MCF 10A (cell line): Measurements from ENCODE around the gene IL1R2. TPM values are rescaled to one million over a fixed set of nuclear protein-coding genes. Genes with fewer than 3 reads are reported as not detected.

Source experiments
- BruUV-seq: library from RNA; stranded (reverse); fragments of 400-500 nt; replicated peaks from 2 replicates; lab custom pipeline; 2021; lab: Mats Ljungman, UMichigan
- CTCF ChIA-PET: fragments of 300-600 bp; sonication (Branson Sonifier 250); formaldehyde crosslinking; extraction: SDS; loops from one replicate; lab custom pipeline; 2021; ENCODE audit warnings: antibody characterized with exemption, inconsistent platforms; lab: Yijun Ruan, JAX
- POLR2A ChIA-PET: fragments of 300-600, 350-650 bp; sonication (Branson Sonifier 250); formaldehyde crosslinking; extraction: SDS; loops from one replicate; lab custom pipeline; 2020; ENCODE audit warnings: antibody characterized with exemption, inconsistent platforms; lab: Yijun Ruan, JAX
- DNase-seq: peaks from one replicate; pipeline ENCODE4 v3.0.0-alpha.2; 2018; ENCODE audit not compliant: unreplicated experiment
- H3K27ac Mint-ChIP-seq: one replicate; pipeline ENCODE4 v1.8.0; 2022; ENCODE audit warnings: mild to moderate bottlenecking, low read depth, mixed read lengths; ENCODE audit not compliant: unreplicated experiment
- H3K27me3 Mint-ChIP-seq: one replicate; pipeline ENCODE4 v1.8.0; 2022; ENCODE audit warnings: mixed read lengths; ENCODE audit not compliant: insufficient read depth, unreplicated experiment
- H3K36me3 Mint-ChIP-seq: one replicate; pipeline ENCODE4 v1.8.0; 2022; ENCODE audit warnings: mild to moderate bottlenecking, moderate library complexity, mixed read lengths; ENCODE audit not compliant: insufficient read depth, unreplicated experiment
- H3K4me1 Mint-ChIP-seq: one replicate; pipeline ENCODE4 v1.8.0; 2022; ENCODE audit warnings: mixed read lengths; ENCODE audit not compliant: insufficient read depth, unreplicated experiment
- H3K4me3 Mint-ChIP-seq: one replicate; pipeline ENCODE4 v1.8.0; 2022; ENCODE audit warnings: mild to moderate bottlenecking, moderate library complexity, mixed read lengths; ENCODE audit not compliant: unreplicated experiment
- H3K9me3 Mint-ChIP-seq: one replicate; pipeline ENCODE4 v1.8.0; 2022; ENCODE audit warnings: mixed read lengths; ENCODE audit not compliant: unreplicated experiment
- CTCF ChIP-seq: fragments of 200-600 bp; IDR thresholded peaks from one replicate; pipeline ENCODE4 v1.8.0; 2022; ENCODE audit warnings: antibody characterized with exemption, mild to moderate bottlenecking; ENCODE audit not compliant: unreplicated experiment
- intact Hi-C: fragments of 100-400 bp; cut with micrococcal nuclease; formaldehyde crosslinking; loops from 2 replicates; pipeline ENCODE4 v1.14.1; 2022
- total RNA-seq: library from RNA; stranded (reverse); gene quantifications from 2 replicates; pipeline ENCODE4 v1.2.3, GENCODE V29; 2022

The IL1R2 gene
- total RNA-seq, 1 experiment from 2014 or later: not detected

GRCh38 chr2:102016399-102016955 lies 24.7 kb downstream of the IL1R2 start:
- no peak overlapping the region for H3K4me3 Mint-ChIP-seq
- no peaks in the 10 kb centered on the region for H3K9me3 Mint-ChIP-seq
- intact Hi-C loops: no loop called here
- no peak for TF ChIP-seq CTCF
- H3K27me3 Mint-ChIP-seq: no peaks in the 10 kb centered on the region
- no peaks in the 10 kb centered on the region for H3K36me3 Mint-ChIP-seq
- no peak for DNase-seq
- no peak overlapping the region for H3K27ac Mint-ChIP-seq
- CTCF ChIA-PET: interaction anchor here (0.6 to 5.9 kb wide), 6 partner anchors 12 to 224 kb away, joined by 3 to 51 read pairs (median 4); no protein-coding TSS in a partner anchor
- BruUV-seq: no TSS peak
- POLR2A ChIA-PET: no interaction called here
- peaks cover 8% of the 10 kb centered on the region for H3K4me1 Mint-ChIP-seq

DNA sequence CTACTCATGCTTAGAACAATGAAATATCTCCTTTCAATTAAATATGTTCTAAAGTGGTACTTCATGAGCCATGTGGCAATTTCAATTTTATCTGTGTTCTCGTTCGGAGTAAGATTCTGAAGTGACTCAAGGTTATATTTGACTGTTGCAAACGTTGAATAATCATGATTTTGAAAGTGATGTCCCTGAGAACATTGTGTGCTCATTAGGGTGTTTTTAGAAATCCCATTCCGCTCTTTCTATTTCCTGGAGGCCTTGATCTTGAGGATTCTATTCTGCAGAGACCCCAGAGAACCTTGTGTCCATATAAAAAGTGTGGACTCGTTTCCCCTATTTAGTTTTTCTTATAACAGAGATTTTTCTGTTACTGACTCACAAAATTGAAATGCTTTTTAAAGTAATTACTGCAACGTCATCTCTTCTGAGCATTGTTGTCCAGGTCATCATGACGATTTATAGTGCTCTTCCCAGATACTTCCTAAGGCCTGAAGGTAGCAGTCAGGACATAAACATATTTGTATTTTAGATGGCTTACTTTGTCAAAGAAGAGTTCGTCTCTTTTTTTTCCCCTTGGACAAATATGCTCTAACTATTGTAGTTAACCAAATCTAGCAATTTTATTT lies 27.2 kb downstream of the IL1R2 start:
- H3K4me1 Mint-ChIP-seq: peaks cover 8% of the 10 kb centered on the region
- intact Hi-C loops: no loop called here
- ChIA-PET POLR2A (interaction anchor here (1.8 kb wide), 1 partner anchor 147 kb away, joined by 25 read pairs; no protein-coding TSS in a partner anchor), CTCF (interaction anchor here (0.5 to 4.2 kb wide), 13 partner anchors 13 to 434 kb away, joined by 3 to 115 read pairs (median 17); no protein-coding TSS in a partner anchor)
- H3K9me3 Mint-ChIP-seq: no peaks in the 10 kb centered on the region
- H3K27ac Mint-ChIP-seq: no peak overlapping the region
- no peak for DNase-seq
- H3K27me3 Mint-ChIP-seq: no peaks in the 10 kb centered on the region
- H3K4me3 Mint-ChIP-seq: no peak overlapping the region
- no peak for TF ChIP-seq CTCF
- no TSS peak for BruUV-seq
- no peaks in the 10 kb centered on the region for H3K36me3 Mint-ChIP-seq

DNA sequence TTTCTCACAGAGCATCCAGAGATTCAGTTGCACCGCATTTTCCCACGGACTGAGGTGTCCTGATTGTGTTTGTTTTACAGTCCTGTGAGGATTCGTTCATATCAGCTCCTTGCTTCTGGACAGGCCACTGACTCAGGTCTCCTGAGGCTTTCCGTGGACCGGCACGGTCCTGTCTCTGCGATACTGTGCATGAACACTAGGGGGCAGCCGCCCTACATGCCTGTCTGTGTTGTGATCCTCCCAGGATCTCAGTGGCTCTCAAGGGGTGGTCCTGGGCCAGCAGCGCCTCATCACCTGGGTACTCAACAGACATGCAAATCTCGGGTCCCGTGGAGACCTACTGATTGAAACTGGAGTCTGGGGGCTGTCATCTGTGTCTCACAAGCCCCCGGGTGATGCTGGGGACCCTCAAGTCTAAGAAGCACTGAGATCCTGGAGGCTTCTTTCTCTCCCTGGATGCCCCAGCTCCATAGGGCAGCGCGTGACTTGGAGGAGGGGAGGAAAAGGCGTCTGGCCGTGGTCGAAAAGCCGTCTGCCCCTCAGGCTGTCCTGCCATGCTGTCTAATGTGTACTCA lies 28.9 kb downstream of the IL1R2 start:
- no peak overlapping the region for H3K27ac Mint-ChIP-seq

More for the DNA sequence above, 28.9 kb downstream of the IL1R2 start:
- Mint-ChIP-seq H3K4me1 (peaks cover 18% of the 10 kb centered on the region), H3K9me3 (no peaks in the 10 kb centered on the region), H3K27me3 (no peaks in the 10 kb centered on the region), H3K4me3 (no peak overlapping the region), H3K36me3 (no peaks in the 10 kb centered on the region)
- peak; percentile 98 for TF ChIP-seq CTCF
- CTCF ChIA-PET: interaction anchor here (0.6 to 4.2 kb wide), 81 partner anchors 8 to 447 kb away, joined by 3 to 115 read pairs (median 4); partner anchors contain the start of genes IL18R1 and IL1R1
- POLR2A ChIA-PET: interaction anchor here (0.6 to 1.8 kb wide), 8 partner anchors 9 to 422 kb away, joined by 3 to 25 read pairs (median 4); no protein-coding TSS in a partner anchor
- intact Hi-C loops: loop anchor here (1.0 to 2.0 kb wide), 4 partner anchors 146 to 422 kb away; partner anchors contain the start of gene IL18R1
- DNase-seq: peak; percentile 84
- BruUV-seq: no TSS peak
